Right atrium auricular region (tissue), 2 donors: Measurements from ENCODE around the gene ZBTB49. TPM values are rescaled to one million over a fixed set of nuclear protein-coding genes. Genes with fewer than 3 reads are reported as not detected.

Source experiments
- DNase-seq: peaks from one replicate; pipeline ENCODE4 v3.0.0-alpha.2; 2019; ENCODE audit warnings: low spot score
- H3K27ac ChIP-seq, 2 donors: fragments of 200-600 bp; sonication (generic); 1 replicate in 1 of 2; 2 replicates in 1 of 2; pipeline ENCODE4 v1.5.1; 2016 to 2019
- H3K27me3 ChIP-seq, 2 donors: fragments of 200-600 bp; sonication (generic); one replicate each; pipeline versions ENCODE4 v1.5.1 to v1.6.0; 2017 to 2019
- H3K36me3 ChIP-seq: fragments of 200-600 bp; sonication (generic); one replicate; pipeline ENCODE4 v1.5.1; 2016
- H3K4me1 ChIP-seq, 2 donors: fragments of 200-600 bp; sonication (generic); one replicate each; pipeline versions ENCODE4 v1.5.1 to v1.6.0; 2017 to 2019
- H3K4me3 ChIP-seq, 2 donors: fragments of 200-600 bp; sonication (generic); 1 replicate in 1 of 2; 2 replicates in 1 of 2; pipeline ENCODE4 v1.5.1; 2017 to 2019; ENCODE audit warnings: mild to moderate bottlenecking in 1 of 2, moderate library complexity in 1 of 2
- H3K9me3 ChIP-seq, 2 donors: fragments of 200-600 bp; sonication (generic); one replicate each; pipeline ENCODE4 v1.5.1; 2019
- CTCF ChIP-seq, 2 donors: fragments of 200-600 bp; sonication (generic); IDR thresholded peaks; one replicate each; pipeline ENCODE4 v1.5.1; 2019; ENCODE audit warnings: antibody characterized with exemption in 2 of 2
- total RNA-seq, 2 donors: library from RNA; depleted of rRNA; stranded (reverse); fragments of >200 nt; gene quantifications; one replicate each; pipeline ENCODE4 v1.1.0, GENCODE V29; 2016

ZBTB49 gene
- total RNA-seq, 2 donors from 2014 or later, result 4.7 to 12.9 TPM

GRCh38 chr4:4368809-4369580 is 78.9 kb downstream of the ZBTB49 start:
- Histone ChIP-seq H3K4me1 (no peaks in the 10 kb centered on the region), H3K4me3 (no peak overlapping the region), H3K9me3 (peaks cover 0 to 9% of the 10 kb centered on the region in 2 donors)

More at GRCh38 chr4:4368809-4369580, 78.9 kb downstream of the ZBTB49 start:
- no peak for DNase-seq
- Histone ChIP-seq H3K36me3 (no peaks in the 10 kb centered on the region), H3K27me3 (no peaks in the 10 kb centered on the region), H3K27ac (no peak overlapping the region)
- no peak for TF ChIP-seq CTCF (IDR thresholded peaks at IDR 0.05)

Other genes starting within 250 kb of the ZBTB49 start
- not detected for gene OTOP1, start 63.3 kb upstream of the ZBTB49 start, total RNA-seq
- 10 to 100 TPM; 14.5 to 14.9 TPM for gene TMEM128, start 42.0 kb upstream of the ZBTB49 start, total RNA-seq
- gene LYAR, start 97 bp upstream of the ZBTB49 start, total RNA-seq, result 10 to 100 TPM; 14.2 to 20.8 TPM
- 10 to 100 TPM; 14.4 to 19.6 TPM for gene NSG1, start 96.9 kb downstream of the ZBTB49 start, total RNA-seq